Activated B cell treated with CpG ODN at 0.5 μM for 24 hours (primary cell): Measurements from ENCODE around the gene TMEM94. TPM values are rescaled to one million over a fixed set of nuclear protein-coding genes. Genes with fewer than 3 reads are reported as not detected.

Experiments
- ATAC-seq: fragments of 200-7000 bp; cut with Tn5 transposase; one replicate; pipeline ENCODE4 v1.10.0; 2021; ENCODE audit warnings: low read depth, mild to moderate bottlenecking, moderate library complexity
- CTCF ChIA-PET: fragments of 350-600 bp; sonication (Branson Sonifier 250); formaldehyde crosslinking; loops from one replicate; lab custom pipeline; 2021; ENCODE audit warnings: antibody characterized with exemption; lab: Charles Lee
- POLR2A ChIA-PET: fragments of 350-600 bp; sonication (Branson Sonifier 250); formaldehyde crosslinking; loops from one replicate; lab custom pipeline; 2021; ENCODE audit warnings: antibody characterized with exemption; lab: Charles Lee
- DNase-seq: peaks from one replicate; pipeline ENCODE4 v3.0.0; 2022
- H3K27ac Mint-ChIP-seq: one replicate; pipeline ENCODE4 v1.8.0; 2020; ENCODE audit warnings: mixed read lengths
- H3K27me3 Mint-ChIP-seq: one replicate; pipeline ENCODE4 v1.8.0; 2021; ENCODE audit warnings: mixed read lengths
- H3K36me3 Mint-ChIP-seq: one replicate; pipeline ENCODE4 v1.8.0; 2021; ENCODE audit warnings: low read depth, mixed read lengths
- H3K4me1 Mint-ChIP-seq: one replicate; pipeline ENCODE4 v1.8.0; 2021; ENCODE audit warnings: mixed read lengths
- H3K4me3 Mint-ChIP-seq: one replicate; pipeline ENCODE4 v1.8.0; 2020; ENCODE audit warnings: mild to moderate bottlenecking, mixed read lengths
- H3K9me3 Mint-ChIP-seq: one replicate; pipeline ENCODE4 v1.8.0; 2020; ENCODE audit warnings: mixed read lengths
- CTCF ChIP-seq: fragments of 200-600 bp; IDR thresholded peaks from one replicate; pipeline ENCODE4 v1.8.0; 2022; ENCODE audit warnings: antibody characterized with exemption, mild to moderate bottlenecking
- intact Hi-C: fragments of 100-400 bp; cut with micrococcal nuclease; formaldehyde crosslinking; loops from one replicate; pipeline ENCODE4 v1.15.1; 2024
- total RNA-seq: library from RNA; stranded (reverse); gene quantifications from 2 replicates; pipeline ENCODE4 v1.2.3, GENCODE V29; 2022

TMEM94 gene
- total RNA-seq, 1 donor from 2014 or later: 86.6 TPM

GRCh38 chr17:75507733-75508719, 51.6 kb downstream of the TMEM94 start:
- no peak for TF ChIP-seq CTCF
- H3K27ac Mint-ChIP-seq: no peak overlapping the region
- ChIA-PET CTCF (no interaction called here), POLR2A (no interaction called here)
- no peaks in the 10 kb centered on the region for H3K9me3 Mint-ChIP-seq
- ATAC-seq (no peak), DNase-seq (no peak)
- no peak overlapping the region for H3K4me3 Mint-ChIP-seq
- peaks cover 2% of the 10 kb centered on the region for H3K4me1 Mint-ChIP-seq
- no peaks in the 10 kb centered on the region for H3K27me3 Mint-ChIP-seq
- H3K36me3 Mint-ChIP-seq: no peaks in the 10 kb centered on the region
- intact Hi-C loops: no loop called here

- no peak overlapping the region for H3K4me3 Mint-ChIP-seq
- ATAC-seq: no peak
- H3K4me1 Mint-ChIP-seq: peaks cover 2% of the 10 kb centered on the region
- intact Hi-C loops: no loop called here
- no peak overlapping the region for H3K27ac Mint-ChIP-seq
- no peaks in the 10 kb centered on the region for H3K36me3 Mint-ChIP-seq
- DNase-seq: no peak
- TF ChIP-seq CTCF: no peak
- CTCF ChIA-PET: no interaction called here
- no peaks in the 10 kb centered on the region for H3K27me3 Mint-ChIP-seq
- H3K9me3 Mint-ChIP-seq: no peaks in the 10 kb centered on the region
- POLR2A ChIA-PET: interaction anchor here (0.6 kb wide), 1 partner anchor 346 kb away, joined by 5 read pairs; the partner anchor contains the start of gene WBP2
Measured at GRCh38 chr17:75508931-75509361, 52.5 kb downstream of the TMEM94 start.

GRCh38 chr17:75509528-75510258, 53.3 kb downstream of the TMEM94 start:
- POLR2A ChIA-PET: interaction anchor here (0.6 kb wide), 1 partner anchor 345 kb away, joined by 5 read pairs; the partner anchor contains the start of gene WBP2
- DNase-seq: no peak
- H3K9me3 Mint-ChIP-seq: no peaks in the 10 kb centered on the region
- no peaks in the 10 kb centered on the region for H3K36me3 Mint-ChIP-seq
- no peaks in the 10 kb centered on the region for H3K4me1 Mint-ChIP-seq
- CTCF ChIA-PET: no interaction called here
- ATAC-seq: no peak
- no peak overlapping the region for H3K27ac Mint-ChIP-seq
- no peak for TF ChIP-seq CTCF
- no peak overlapping the region for H3K4me3 Mint-ChIP-seq
- no peaks in the 10 kb centered on the region for H3K27me3 Mint-ChIP-seq
- intact Hi-C loops: no loop called here

GRCh38 chr17:75511270-75511609, 54.8 kb downstream of the TMEM94 start:
- POLR2A ChIA-PET: no interaction called here
- no peak for DNase-seq
- CTCF ChIA-PET: no interaction called here

More at GRCh38 chr17:75511270-75511609, 54.8 kb downstream of the TMEM94 start:
- no peak for TF ChIP-seq CTCF
- Mint-ChIP-seq H3K36me3 (no peaks in the 10 kb centered on the region), H3K27me3 (no peaks in the 10 kb centered on the region), H3K9me3 (no peaks in the 10 kb centered on the region), H3K4me3 (no peak overlapping the region), H3K4me1 (no peaks in the 10 kb centered on the region), H3K27ac (no peak overlapping the region)
- intact Hi-C loops: no loop called here
- no peak for ATAC-seq
